HepG2 (cell line): ENCODE measurements around the gene FMC1. TPM values are rescaled to one million over a fixed set of nuclear protein-coding genes. Genes with fewer than 3 reads are reported as not detected.

Experiments used
- ATAC-seq: fragments of 200-7000 bp; cut with Tn5 transposase; 3 replicates; pipeline ENCODE4 v1.9.1; 2020; ENCODE audit warnings: mild to moderate bottlenecking, moderate library complexity
- BruUV-seq: library from RNA; stranded (reverse); fragments of 400-500 nt; replicated peaks from 2 replicates; lab custom pipeline; 2021; lab: Mats Ljungman, UMichigan
- CTCF ChIA-PET: fragments of 300-600 bp; formaldehyde crosslinking; extraction: SDS; loops from one replicate; lab custom pipeline; 2021; ENCODE audit warnings: low total read pairs, inconsistent platforms, low intra/inter-chr PET ratio; lab: Yijun Ruan, JAX
- POLR2A ChIA-PET: fragments of 350-600 bp; sonication (Branson Sonifier 250); formaldehyde crosslinking; loops from one replicate; lab custom pipeline; 2020; ENCODE audit warnings: antibody characterized with exemption, inconsistent platforms; lab: Yijun Ruan, JAX
- DNase-seq: peaks from one replicate; pipeline ENCODE4 v3.0.0-alpha.2; 2015; ENCODE audit warnings: low spot score
- FAIRE-seq: peaks from 3 replicates; lab custom pipeline; 2011; peaks lifted over from hg19 to GRCh38; lab: Jason Lieb, UNC
- H2AFZ ChIP-seq: one replicate; pipeline ENCODE4 v1.6.1; 2011; ENCODE audit warnings: low read length, inconsistent platforms
- H3K27ac ChIP-seq: fragments of 300-600 bp; 3 replicates; pipeline ENCODE4 v1.8.0; 2011; ENCODE audit warnings: mixed run types, mild to moderate bottlenecking, mixed read lengths, low read length, inconsistent platforms; ENCODE audit not compliant: insufficient read depth; ENCODE audit errors: extremely low read length
- H3K27me3 ChIP-seq, 2 experiments: fragments of 200-600 bp in 1 of 2; 2 replicates in 1 of 2; 3 replicates in 1 of 2; pipeline versions ENCODE4 v1.6.0 to v1.8.0; 2011; ENCODE audit warnings: low read length in 2 of 2, mild to moderate bottlenecking in 2 of 2, moderate library complexity in 2 of 2, inconsistent platforms in 1 of 2; ENCODE audit not compliant: insufficient read depth in 2 of 2, control insufficient read depth in 1 of 2
- H3K36me3 ChIP-seq, 2 experiments: fragments of 200-600 bp in 1 of 2; replicated peaks in 1 of 2; 2 replicates in 1 of 2; 3 replicates in 1 of 2; pipeline versions ENCODE4 v1.5.1 to v1.8.0; 2011; ENCODE audit warnings: low read length in 2 of 2, inconsistent platforms in 1 of 2; ENCODE audit not compliant: insufficient read depth in 2 of 2, control insufficient read depth in 1 of 2
- H3K4me1 ChIP-seq: 2 replicates; pipeline ENCODE4 v1.5.1; 2012; ENCODE audit warnings: low read length, inconsistent platforms; ENCODE audit not compliant: insufficient read depth
- H3K4me2 ChIP-seq: 2 replicates; pipeline ENCODE4 v1.6.0; 2011; ENCODE audit warnings: low read depth, low read length, inconsistent platforms
- H3K4me3 ChIP-seq, 3 experiments: fragments of 200-600 bp in 1 of 3; sonication (generic), shearing (Covaris generic) in 1 of 3; replicated peaks in 1 of 3; 2 replicates each; pipeline ENCODE4 v1.5.1; 2011 to 2016; ENCODE audit warnings: low read length in 3 of 3, inconsistent platforms in 2 of 3, low read depth in 2 of 3, mild to moderate bottlenecking in 2 of 3, control low read depth in 1 of 3, mixed read lengths in 1 of 3; ENCODE audit not compliant: insufficient read depth in 1 of 3
- H3K79me2 ChIP-seq: one replicate; pipeline ENCODE4 v1.6.1; 2011; ENCODE audit warnings: low read length, inconsistent platforms; ENCODE audit not compliant: insufficient read depth
- H3K9ac ChIP-seq: 2 replicates; pipeline ENCODE4 v1.6.0; 2011; ENCODE audit warnings: mild to moderate bottlenecking, low read depth, low read length, inconsistent platforms; ENCODE audit not compliant: insufficient read depth
- H3K9me3 ChIP-seq: 2 replicates; pipeline ENCODE4 v1.5.1; 2012; ENCODE audit warnings: mild to moderate bottlenecking, low read length
- H4K20me1 ChIP-seq: 2 replicates; pipeline ENCODE4 v1.6.0; 2011; ENCODE audit warnings: inconsistent platforms, mild to moderate bottlenecking, low read length, moderate library complexity; ENCODE audit not compliant: insufficient read depth
- MAFF ChIP-seq: IDR thresholded peaks from 2 replicates; pipeline ENCODE4 v1.6.1; 2011; ENCODE audit warnings: low read depth, low read length, improper control_type of control experiment
- RBM22 ChIP-seq: fragments of 200-400 bp; formaldehyde crosslinking; optimal IDR thresholded peaks from 2 replicates; pipeline ENCODE3; 2017; ENCODE audit warnings: mild to moderate bottlenecking, low read length, moderate library complexity
- SRSF1 ChIP-seq: fragments of 200-400 bp; formaldehyde crosslinking; optimal IDR thresholded peaks from 2 replicates; pipeline ENCODE3; 2017; ENCODE audit warnings: mild to moderate bottlenecking, low read depth, low read length, moderate library complexity
- WGBS: methylation state at CpG from one replicate; pipeline ENCODE4 v1.1.6; 2017; ENCODE audit warnings: low lambda C conversion rate; 5-methylcytosine and 5-hydroxymethylcytosine counted together
- in situ Hi-C: cut with HindIII; loops from 2 replicates; pipeline ENCODE4 v1.10.0; 2017; ENCODE audit warnings: low pct_unique_long_range_greater_than_20kb; ENCODE audit not compliant: extremely low pct_ligation_motif_present
- intact Hi-C: fragments of 100-400 bp; cut with micrococcal nuclease; formaldehyde crosslinking; loops from one replicate; pipeline ENCODE4 v1.10.0; 2022; ENCODE audit not compliant: unreplicated experiment
- polyA plus RNA-seq, 8 experiments: library from polyadenylated mRNA; depleted of rRNA in 3 of 8; stranded (reverse) in 7 of 8; unstranded in 1 of 8; fragments of >200 nt; fragmentation: Illumina TruSeq in 4 of 8; extraction: Trizol in 4 of 8; gene quantifications; 2 replicates each; pipeline versions ENCODE4 v1.2.1 to v1.2.3, GENCODE V29; 2011 to 2016; ENCODE audit warnings: low read depth in 4 of 8, missing spikeins in 1 of 8, mixed read lengths in 1 of 8; ENCODE audit not compliant: insufficient read depth in 1 of 8
- total RNA-seq, 5 experiments: library from RNA; depleted of rRNA; stranded (reverse); fragments of >200 nt; fragmentation: Illumina TruSeq; extraction: Trizol; gene quantifications; 2 replicates each; pipeline ENCODE4 v1.2.3, GENCODE V29; 2016; ENCODE audit warnings: low read depth in 1 of 5
- TF ChIP-seq, protein P1 (sequence below): sonication (generic); formaldehyde crosslinking; IDR thresholded peaks from 2 replicates; pipeline ENCODE4 v1.5.0; 2020; ENCODE audit warnings: missing genetic modification reagents

FMC1 gene
- total and polyA plus RNA-seq, 2 of the 13 experiments (the other 11 are each of a cell fraction or from before 2014, with no cell fraction given), result 39.2 to 50.7 TPM

DNA sequence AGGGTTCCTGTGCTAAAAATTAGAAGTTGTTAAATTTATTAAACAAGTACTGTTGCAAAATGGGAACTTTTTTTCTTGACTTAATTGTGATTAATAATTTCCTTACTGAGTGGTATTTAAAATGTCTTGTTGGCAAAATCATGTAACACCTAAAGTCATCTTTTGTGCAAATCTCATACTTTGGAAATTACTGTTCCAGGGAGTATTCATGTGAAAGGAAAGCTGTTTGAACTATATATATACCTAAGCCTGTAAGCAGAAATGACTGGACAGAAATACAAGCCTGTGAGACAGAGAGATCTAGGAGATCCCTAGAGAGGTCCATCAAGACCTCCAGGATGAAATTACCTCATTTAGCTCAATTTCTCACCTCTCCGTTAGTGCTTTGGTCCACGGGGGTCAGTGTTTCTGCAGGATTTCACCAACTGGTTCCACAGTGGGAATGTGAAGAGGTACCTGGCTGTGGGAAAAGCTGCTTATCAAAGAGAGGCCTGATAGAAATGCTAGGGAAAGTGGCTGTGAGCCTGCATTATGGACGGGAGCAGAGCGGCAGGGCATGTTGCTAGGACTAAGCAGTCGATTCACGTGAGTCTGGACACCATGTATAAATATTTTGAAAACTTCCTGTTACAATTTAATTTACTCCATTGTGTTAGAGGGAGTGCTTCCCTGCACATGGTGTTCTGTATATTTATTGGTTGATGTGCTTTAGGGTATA lies 26.5 kb downstream of the FMC1 start:
- Histone ChIP-seq H3K4me3 (no peak overlapping the region), H3K79me2 (peaks cover 98% of the 10 kb centered on the region), H3K27me3 (no peaks in the 10 kb centered on the region), H3K36me3 (peaks cover 6 to 30% of the 10 kb centered on the region in 2 experiments; a peak in 4 of 5 replicates), H3K4me1 (peaks cover 40% of the 10 kb centered on the region), H3K27ac (peak overlapping the region; percentile 1), H3K9me3 (no peaks in the 10 kb centered on the region), H4K20me1 (peaks cover 25% of the 10 kb centered on the region), H3K4me2 (no peak overlapping the region), H3K9ac (no peak overlapping the region), H2AFZ (no peak overlapping the region)
- ATAC-seq (no peak), FAIRE-seq (no peak), DNase-seq (no peak)
- CTCF ChIA-PET, result no interaction called here
- intact Hi-C loops, result no loop called here
- POLR2A ChIA-PET, result no interaction called here
- BruUV-seq, result no TSS peak
- in situ Hi-C loops, result no loop called here
- 0 out of 2 replicates have a peak, but pooled peaks have one; percentile 27 for TF ChIP-seq MAFF
- TF ChIP-seq, protein P1, sequence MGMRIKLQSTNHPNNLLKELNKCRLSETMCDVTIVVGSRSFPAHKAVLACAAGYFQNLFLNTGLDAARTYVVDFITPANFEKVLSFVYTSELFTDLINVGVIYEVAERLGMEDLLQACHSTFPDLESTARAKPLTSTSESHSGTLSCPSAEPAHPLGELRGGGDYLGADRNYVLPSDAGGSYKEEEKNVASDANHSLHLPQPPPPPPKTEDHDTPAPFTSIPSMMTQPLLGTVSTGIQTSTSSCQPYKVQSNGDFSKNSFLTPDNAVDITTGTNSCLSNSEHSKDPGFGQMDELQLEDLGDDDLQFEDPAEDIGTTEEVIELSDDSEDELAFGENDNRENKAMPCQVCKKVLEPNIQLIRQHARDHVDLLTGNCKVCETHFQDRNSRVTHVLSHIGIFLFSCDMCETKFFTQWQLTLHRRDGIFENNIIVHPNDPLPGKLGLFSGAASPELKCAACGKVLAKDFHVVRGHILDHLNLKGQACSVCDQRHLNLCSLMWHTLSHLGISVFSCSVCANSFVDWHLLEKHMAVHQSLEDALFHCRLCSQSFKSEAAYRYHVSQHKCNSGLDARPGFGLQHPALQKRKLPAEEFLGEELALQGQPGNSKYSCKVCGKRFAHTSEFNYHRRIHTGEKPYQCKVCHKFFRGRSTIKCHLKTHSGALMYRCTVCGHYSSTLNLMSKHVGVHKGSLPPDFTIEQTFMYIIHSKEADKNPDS (CRISPR knock-in tag), result no peak
- peak; percentile 63 for TF ChIP-seq RBM22
- no peak for TF ChIP-seq SRSF1
- WGBS, result 93% methylated on average over 6 of the region's 6 CpGs
